Keratinocyte (primary cell): Measurements from ENCODE around the gene GRK5. TPM values are rescaled to one million over a fixed set of nuclear protein-coding genes. Genes with fewer than 3 reads are reported as not detected.

Experiments used
- DNase-seq: peaks from one replicate; pipeline ENCODE4 v3.0.0-alpha.2; 2011; ENCODE audit warnings: low read depth, missing footprints, low spot score
- FAIRE-seq: peaks from 2 replicates; lab custom pipeline; 2011; peaks lifted over from hg19 to GRCh38; lab: Jason Lieb, UNC
- H2AFZ ChIP-seq: 2 replicates; pipeline ENCODE4 v1.6.0; 2012; ENCODE audit warnings: low read length, control low read depth, inconsistent platforms; ENCODE audit not compliant: control insufficient read depth
- H3K27ac ChIP-seq: 2 replicates; pipeline ENCODE4 v1.5.1; 2011; ENCODE audit warnings: low read length; ENCODE audit not compliant: control insufficient read depth, insufficient read depth
- H3K27me3 ChIP-seq: 3 replicates; pipeline ENCODE4 v1.6.0; 2011; ENCODE audit warnings: low read length; ENCODE audit not compliant: control insufficient read depth, insufficient read depth; ENCODE audit errors: extremely low read depth
- H3K36me3 ChIP-seq, 2 experiments: 2 replicates in 1 of 2; 3 replicates in 1 of 2; pipeline ENCODE4 v1.5.1; 2011; ENCODE audit warnings: low read length in 2 of 2, mild to moderate bottlenecking in 1 of 2; ENCODE audit not compliant: control insufficient read depth in 2 of 2, insufficient read depth in 2 of 2; ENCODE audit errors: extremely low read depth in 1 of 2
- H3K4me1 ChIP-seq: 3 replicates; pipeline ENCODE4 v1.5.1; 2011; ENCODE audit warnings: low read length; ENCODE audit not compliant: control insufficient read depth, insufficient read depth; ENCODE audit errors: extremely low read depth
- H3K4me2 ChIP-seq: 3 replicates; pipeline ENCODE4 v1.6.0; 2011; ENCODE audit warnings: low read depth, low read length; ENCODE audit not compliant: control insufficient read depth, insufficient read depth; ENCODE audit errors: extremely low read depth
- H3K4me3 ChIP-seq, 3 experiments: fragments of 200-600 bp in 1 of 3; sonication (generic) in 1 of 3; 2 replicates in 2 of 3; 3 replicates in 1 of 3; pipeline ENCODE4 v1.5.1; 2011 to 2016; ENCODE audit warnings: low read length in 3 of 3, mild to moderate bottlenecking in 3 of 3, control low read depth in 2 of 3, inconsistent platforms in 1 of 3, low read depth in 1 of 3, mixed read lengths in 1 of 3, mixed run types in 1 of 3, moderate library complexity in 1 of 3; ENCODE audit not compliant: control insufficient read depth in 2 of 3, insufficient read depth in 2 of 3; ENCODE audit errors: extremely low read depth in 1 of 3
- H3K79me2 ChIP-seq: 2 replicates; pipeline ENCODE4 v1.6.0; 2012; ENCODE audit warnings: low read length; ENCODE audit not compliant: control insufficient read depth, insufficient read depth
- H3K9ac ChIP-seq: 3 replicates; pipeline ENCODE4 v1.6.0; 2011; ENCODE audit warnings: low read length; ENCODE audit not compliant: control insufficient read depth, insufficient read depth; ENCODE audit errors: extremely low read depth
- H3K9me1 ChIP-seq: 3 replicates; pipeline ENCODE4 v1.6.0; 2011; ENCODE audit warnings: low read length; ENCODE audit not compliant: control insufficient read depth, insufficient read depth; ENCODE audit errors: extremely low read depth
- H3K9me3 ChIP-seq: 2 replicates; pipeline ENCODE4 v1.5.1; 2012; ENCODE audit warnings: low read depth, low read length; ENCODE audit not compliant: control insufficient read depth
- H4K20me1 ChIP-seq: 3 replicates; pipeline ENCODE4 v1.6.0; 2011; ENCODE audit warnings: low read length; ENCODE audit not compliant: control insufficient read depth, insufficient read depth; ENCODE audit errors: extremely low read depth
- CTCF ChIP-seq, 3 experiments: IDR thresholded peaks in 1 of 3; conservative IDR thresholded peaks in 1 of 3; optimal IDR thresholded peaks in 1 of 3; 2 replicates in 2 of 3; 3 replicates in 1 of 3; pipeline versions ENCODE3 to v1.5.1; 2011; ENCODE audit warnings: low read length in 3 of 3, mild to moderate bottlenecking in 3 of 3, moderate library complexity in 2 of 3, control low read depth in 1 of 3, inconsistent platforms in 1 of 3; ENCODE audit not compliant: insufficient read depth in 2 of 3; ENCODE audit errors: extremely low read depth in 1 of 3
- EZH2 ChIP-seq: IDR thresholded peaks from one replicate; pipeline ENCODE4 v1.6.1; 2012; ENCODE audit warnings: inconsistent platforms, mild to moderate bottlenecking, low read length, moderate library complexity
- dilution Hi-C: fragments of 300-500 bp; cut with MboI; formaldehyde crosslinking; loops from one replicate; pipeline ENCODE4 v1.7.0; 2020; ENCODE audit warnings: low sequenced_read_pairs; ENCODE audit not compliant: extremely low pct_ligation_motif_present
- polyA plus RNA-seq, 5 experiments: library from polyadenylated mRNA; depleted of rRNA in 3 of 5; stranded (reverse) in 3 of 5; stranded (forward) in 1 of 5; unstranded in 1 of 5; fragments of >200 nt; gene quantifications; 1 replicate in 1 of 5; 2 replicates in 3 of 5; 3 replicates in 1 of 5; pipeline versions ENCODE4 v1.2.1 to v1.2.3, GENCODE V29; 2011 to 2012; ENCODE audit warnings: missing spikeins in 2 of 5, low read depth in 1 of 5, low replicate concordance in 1 of 5

Gene GRK5
- polyA plus RNA-seq, 1 donor (not counting 4 experiments of a cell fraction or from before 2014, with no cell fraction given): 7.6 TPM

- no peaks in the 10 kb centered on the region for H3K9me3 ChIP-seq
- no peak overlapping the region for H3K4me3 ChIP-seq
- dilution Hi-C loops: no loop called here
- H3K36me3 ChIP-seq: no peaks in the 10 kb centered on the region
- no peak for DNase-seq
- H3K9ac ChIP-seq: no peak overlapping the region
- no peak overlapping the region for H3K4me2 ChIP-seq
- no peaks in the 10 kb centered on the region for H3K79me2 ChIP-seq
- H3K27ac ChIP-seq: no peak overlapping the region
- no peaks in the 10 kb centered on the region for H4K20me1 ChIP-seq
- no peak overlapping the region for H2AFZ ChIP-seq
- no peaks in the 10 kb centered on the region for H3K9me1 ChIP-seq
- FAIRE-seq: no peak
- H3K4me1 ChIP-seq: peaks cover 5% of the 10 kb centered on the region
- TF ChIP-seq CTCF (optimal IDR thresholded peaks at IDR 0.05 in 1 of 3, IDR thresholded peaks at IDR 0.05 in 1 of 3, conservative IDR thresholded peaks at IDR 0.05 in 1 of 3; ENCODE audit: extremely low read depth in 1 of 3, insufficient read depth in 2 of 3, low read length in 3 of 3) (no peak), EZH2 (no peak)
- no peaks in the 10 kb centered on the region for H3K27me3 ChIP-seq
Measured at GRCh38 chr10:119493155-119493554, 285.8 kb downstream of the GRK5 start.

DNA sequence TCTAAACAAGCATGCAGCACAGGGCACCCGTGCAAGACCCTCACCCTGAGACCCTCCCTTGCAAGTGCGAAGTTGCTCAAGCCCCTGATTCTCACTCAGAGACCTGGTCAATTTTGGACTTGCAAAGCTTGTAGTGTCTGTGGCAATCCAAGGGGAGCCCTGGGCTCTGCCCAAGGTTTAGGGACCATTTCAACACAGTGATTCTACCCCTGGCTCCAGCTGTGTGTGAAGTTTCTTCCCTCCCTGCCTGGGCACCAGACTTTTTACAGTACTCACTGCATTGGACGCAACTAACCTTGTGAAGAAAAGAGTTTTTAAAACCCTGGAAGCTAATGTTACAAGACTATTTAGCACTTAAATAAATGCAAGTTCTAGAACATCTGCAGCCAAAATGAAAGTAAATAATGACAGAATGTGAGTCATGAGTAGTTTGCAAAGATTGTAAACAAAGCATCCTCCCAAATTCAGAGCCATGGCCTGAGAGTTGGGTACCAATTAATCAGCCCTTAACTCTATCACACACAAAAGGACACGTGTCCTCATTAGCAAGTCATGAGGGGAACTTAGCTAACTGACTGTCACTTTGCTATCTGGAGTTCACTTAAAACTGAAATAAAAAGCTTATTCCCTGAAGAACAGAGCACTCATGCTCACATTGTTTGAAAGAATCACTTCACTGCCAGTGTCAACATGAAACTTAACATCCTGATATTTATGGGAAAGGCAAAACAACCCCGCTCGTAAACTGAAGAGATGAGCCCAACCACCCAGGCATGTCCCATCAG, 287.1 kb downstream of the GRK5 start:
- dilution Hi-C loops: no loop called here
- peaks cover 5% of the 10 kb centered on the region for H3K4me1 ChIP-seq

More for the DNA sequence above, 287.1 kb downstream of the GRK5 start:
- H3K27me3 ChIP-seq: no peaks in the 10 kb centered on the region
- no peaks in the 10 kb centered on the region for H3K9me3 ChIP-seq
- no peak overlapping the region for H3K9ac ChIP-seq
- no peaks in the 10 kb centered on the region for H3K9me1 ChIP-seq
- no peak overlapping the region for H3K4me2 ChIP-seq
- no peaks in the 10 kb centered on the region for H4K20me1 ChIP-seq
- no peak overlapping the region for H3K27ac ChIP-seq
- H3K36me3 ChIP-seq: peaks cover 2 to 5% of the 10 kb centered on the region in 2 experiments
- no peak for DNase-seq
- H2AFZ ChIP-seq: no peak overlapping the region
- TF ChIP-seq CTCF (optimal IDR thresholded peaks at IDR 0.05 in 1 of 3, IDR thresholded peaks at IDR 0.05 in 1 of 3, conservative IDR thresholded peaks at IDR 0.05 in 1 of 3; ENCODE audit: extremely low read depth in 1 of 3, insufficient read depth in 2 of 3, low read length in 3 of 3) (no peak), EZH2 (no peak)
- FAIRE-seq: no peak
- H3K4me3 ChIP-seq: no peak overlapping the region
- H3K79me2 ChIP-seq: no peaks in the 10 kb centered on the region
